GM12878 (cell line): Measurements from ENCODE around the gene KIF1C. TPM values are rescaled to one million over a fixed set of nuclear protein-coding genes. Genes with fewer than 3 reads are reported as not detected.
A peak's percentile ranks its signal among the peaks of the same experiment; 100 is the strongest.

Source experiments
- ATAC-seq: fragments of 200-7000 bp; cut with Tn5 transposase; 3 replicates; pipeline ENCODE4 v1.9.1; 2020; ENCODE audit warnings: mild to moderate bottlenecking, moderate library complexity
- BruUV-seq: library from RNA; stranded (reverse); fragments of 400-500 nt; replicated peaks from 2 replicates; lab custom pipeline; 2021; lab: Mats Ljungman, UMichigan
- CTCF ChIA-PET: fragments of 300-600 bp; sonication (Branson Sonifier 250); formaldehyde crosslinking; extraction: SDS; loops from one replicate; lab custom pipeline; 2021; ENCODE audit warnings: inconsistent platforms; lab: Yijun Ruan, JAX
- POLR2A ChIA-PET: fragments of 350-600 bp; formaldehyde crosslinking; extraction: SDS; loops from one replicate; lab custom pipeline; 2021; ENCODE audit warnings: inconsistent platforms; lab: Charles Lee
- RAD21 ChIA-PET: fragments of 300-600 bp; sonication (Branson Sonifier 250); formaldehyde crosslinking; loops from one replicate; lab custom pipeline; 2023; ENCODE audit warnings: antibody characterized with exemption; ENCODE audit not compliant: unreplicated experiment; lab: Charles Lee
- SMC1A ChIA-PET: fragments of 300-600 bp; sonication (Branson Sonifier 250); formaldehyde crosslinking; loops from one replicate; lab custom pipeline; 2023; ENCODE audit not compliant: unreplicated experiment, uncharacterized antibody; lab: Charles Lee
- DNase-seq: peaks from one replicate; pipeline ENCODE4 v3.0.0-alpha.2; 2011; ENCODE audit warnings: low read depth, low spot score
- FAIRE-seq: peaks from 3 replicates; lab custom pipeline; 2011; peaks lifted over from hg19 to GRCh38; lab: Jason Lieb, UNC
- H2AFZ ChIP-seq: 2 replicates; pipeline ENCODE4 v1.6.0; 2011; ENCODE audit warnings: low read depth, low read length, control low read depth; ENCODE audit not compliant: control insufficient read depth
- H3K27ac ChIP-seq: 2 replicates; pipeline ENCODE4 v1.5.1; 2011; ENCODE audit warnings: control low read depth; ENCODE audit not compliant: control insufficient read depth, insufficient read depth
- H3K27me3 ChIP-seq, 2 experiments: replicated peaks in 1 of 2; 2 replicates each; pipeline versions ENCODE4 v1.6.0 to v1.6.1; 2011; ENCODE audit warnings: low read length in 1 of 2; ENCODE audit not compliant: control insufficient read depth in 2 of 2, insufficient read depth in 2 of 2
- H3K36me3 ChIP-seq, 2 experiments: 2 replicates each; pipeline ENCODE4 v1.5.1; 2011; ENCODE audit warnings: low read length in 1 of 2; ENCODE audit not compliant: control insufficient read depth in 2 of 2, insufficient read depth in 2 of 2
- H3K4me1 ChIP-seq: 2 replicates; pipeline ENCODE4 v1.6.1; 2011; ENCODE audit warnings: mild to moderate bottlenecking, low read length, moderate library complexity, mixed read lengths; ENCODE audit not compliant: control insufficient read depth, insufficient read depth
- H3K4me2 ChIP-seq: 2 replicates; pipeline ENCODE4 v1.6.0; 2011; ENCODE audit warnings: control low read depth; ENCODE audit not compliant: control insufficient read depth, insufficient read depth
- H3K4me3 ChIP-seq: fragments of 200-600 bp; sonication (generic); 2 replicates; pipeline ENCODE4 v1.5.1; 2016
- H3K79me2 ChIP-seq: 2 replicates; pipeline ENCODE4 v1.6.0; 2011; ENCODE audit warnings: low read length; ENCODE audit not compliant: control insufficient read depth, insufficient read depth
- H3K9ac ChIP-seq: 2 replicates; pipeline ENCODE4 v1.8.0; 2011; ENCODE audit warnings: low read length, control low read depth, mixed read lengths; ENCODE audit not compliant: control insufficient read depth, insufficient read depth
- H3K9me3 ChIP-seq: replicated peaks from 3 replicates; pipeline ENCODE4 v1.5.1; 2011; ENCODE audit warnings: mild to moderate bottlenecking, low read length; ENCODE audit not compliant: control insufficient read depth, insufficient read depth
- H4K20me1 ChIP-seq: 2 replicates; pipeline ENCODE4 v1.6.0; 2011; ENCODE audit not compliant: control insufficient read depth, insufficient read depth
- ASH2L ChIP-seq: fragments of 300-600, 200-600 bp; sonication (generic); IDR thresholded peaks from 2 replicates; pipeline ENCODE4 v1.6.1; 2017; ENCODE audit warnings: low read depth, mild to moderate bottlenecking, borderline replicate concordance
- CBFB ChIP-seq: IDR thresholded peaks from 2 replicates; pipeline ENCODE4 v1.6.1; 2016; ENCODE audit warnings: antibody characterized with exemption, low read depth
- CHD1 ChIP-seq: IDR thresholded peaks from 2 replicates; pipeline ENCODE4 v1.6.1; 2012; ENCODE audit warnings: low read depth, low read length, improper control_type of control experiment
- EGR1 ChIP-seq, 2 experiments: IDR thresholded peaks; 1 replicate in 1 of 2; 2 replicates in 1 of 2; pipeline ENCODE4 v1.6.1; 2011 to 2012; ENCODE audit warnings: low read depth in 2 of 2, low read length in 2 of 2, borderline replicate concordance in 1 of 2, mild to moderate bottlenecking in 1 of 2, moderate library complexity in 1 of 2
- FOXK2 ChIP-seq: fragments of 450-650 bp; IDR thresholded peaks from 2 replicates; pipeline ENCODE4 v1.6.1; 2017; ENCODE audit warnings: mild to moderate bottlenecking, moderate library complexity
- FOXM1 ChIP-seq: IDR thresholded peaks from 2 replicates; pipeline ENCODE4 v1.6.1; 2012; ENCODE audit warnings: low read depth, mild to moderate bottlenecking, inconsistent platforms, low read length, moderate library complexity
- GATAD2B ChIP-seq: fragments of 450-650 bp; conservative IDR thresholded peaks from 2 replicates; pipeline ENCODE4 v1.6.1; 2017; ENCODE audit warnings: low read depth, mild to moderate bottlenecking, moderate library complexity
- JUNB ChIP-seq: IDR thresholded peaks from 2 replicates; pipeline ENCODE4 v1.6.1; 2016; ENCODE audit warnings: antibody characterized with exemption, mild to moderate bottlenecking
- NFIC ChIP-seq: IDR thresholded peaks from 2 replicates; pipeline ENCODE4 v1.6.1; 2012; ENCODE audit warnings: low read depth, mild to moderate bottlenecking, inconsistent platforms, low read length, moderate library complexity
- NFXL1 ChIP-seq: fragments of 450-650 bp; IDR thresholded peaks from 2 replicates; pipeline ENCODE4 v1.6.1; 2017; ENCODE audit warnings: antibody characterized with exemption, mild to moderate bottlenecking, borderline replicate concordance
- NR2C1 ChIP-seq: fragments of 450-650 bp; IDR thresholded peaks from 2 replicates; pipeline ENCODE4 v1.6.1; 2017; ENCODE audit warnings: antibody characterized with exemption, mild to moderate bottlenecking, moderate library complexity
- NR2F1 ChIP-seq: fragments of 450-650 bp; conservative IDR thresholded peaks from 2 replicates; pipeline ENCODE4 v1.6.1; 2017; ENCODE audit warnings: mild to moderate bottlenecking
- RB1 ChIP-seq: fragments of 450-650 bp; formaldehyde crosslinking; IDR thresholded peaks from 2 replicates; pipeline ENCODE4 v1.6.1; 2017; ENCODE audit warnings: mild to moderate bottlenecking, borderline replicate concordance
- SMAD1 ChIP-seq: fragments of 450-650 bp; IDR thresholded peaks from 2 replicates; pipeline ENCODE4 v1.6.1; 2018; ENCODE audit warnings: mild to moderate bottlenecking, low read depth; ENCODE audit not compliant: partially characterized antibody
- SMAD5 ChIP-seq: IDR thresholded peaks from 2 replicates; pipeline ENCODE4 v1.6.1; 2016; ENCODE audit warnings: antibody characterized with exemption, low read depth
- SMARCA5 ChIP-seq: fragments of 450-650 bp; IDR thresholded peaks from 2 replicates; pipeline ENCODE4 v1.6.1; 2017; ENCODE audit warnings: mild to moderate bottlenecking
- TAF1 ChIP-seq: IDR thresholded peaks from 2 replicates; pipeline ENCODE4 v1.6.1; 2011; ENCODE audit warnings: mild to moderate bottlenecking, low read depth, low read length, borderline replicate concordance
- TCF7 ChIP-seq: IDR thresholded peaks from 2 replicates; pipeline ENCODE4 v1.6.1; 2014; ENCODE audit warnings: antibody characterized with exemption, borderline replicate concordance
- ZNF384 ChIP-seq: IDR thresholded peaks from 2 replicates; pipeline ENCODE4 v1.6.1; 2012; ENCODE audit warnings: low read depth, mild to moderate bottlenecking, low read length, improper control_type of control experiment, borderline replicate concordance
- WGBS: methylation state at CpG from one replicate; pipeline ENCODE4 v1.1.6; 2016; ENCODE audit warnings: low lambda C conversion rate; ENCODE audit not compliant: insufficient replicate concordance, insufficient coverage; ENCODE audit errors: missing lambda C conversion rate; 5-methylcytosine and 5-hydroxymethylcytosine counted together
- in situ Hi-C: fragments of 300-500 bp; cut with MboI; formaldehyde crosslinking; loops from 9 replicates; pipeline ENCODE4 v1.14.3; 2018; ENCODE audit warnings: mixed read lengths
- intact Hi-C: fragments of 100-400 bp; cut with micrococcal nuclease; formaldehyde crosslinking; loops from one replicate; pipeline ENCODE4 v1.14.2; 2022; ENCODE audit not compliant: unreplicated experiment
- polyA plus RNA-seq, 11 experiments: library from polyadenylated mRNA; depleted of rRNA in 4 of 11; unstranded in 6 of 11; stranded (reverse) in 5 of 11; fragments of >200 nt; fragmentation: Nextera tagmentation in 4 of 11; fragmentation: Illumina TruSeq in 1 of 11; extraction: Ambion mirVana in 4 of 11; extraction: Trizol in 1 of 11; gene quantifications; 1 replicate in 1 of 11; 2 replicates in 10 of 11; pipeline versions ENCODE4 v1.2.1 to v1.2.3, GENCODE V29; 2011 to 2016; ENCODE audit warnings: inconsistent platforms in 2 of 11, missing spikeins in 2 of 11, low read depth in 1 of 11
- total RNA-seq, 4 experiments: library from RNA; depleted of rRNA in 3 of 4; stranded (reverse); fragments of >200 nt in 3 of 4; fragmentation: Illumina TruSeq in 1 of 4; extraction: Trizol in 1 of 4; gene quantifications; 2 replicates each; pipeline versions ENCODE4 v1.2.1 to v1.2.3, GENCODE V29; 2013 to 2021

KIF1C gene
- total and polyA plus RNA-seq, 10 of the 15 experiments (the other 5 are each of a cell fraction or from before 2014, with no cell fraction given): 1.4 to 65.9 (median 21.1) TPM

- Histone ChIP-seq H3K9me3 (no peaks in the 10 kb centered on the region), H3K4me2 (peak overlapping the region; percentile 99; the same call in 1 of the 2 replicates), H2AFZ (no peak overlapping the region), H3K36me3 (peaks cover 13 to 18% of the 10 kb centered on the region in 2 experiments; a peak in 3 of 4 replicates), H3K4me3 (no peak overlapping the region), H3K27me3 (no peaks in the 10 kb centered on the region), H3K27ac (no peak overlapping the region), H3K9ac (no peak overlapping the region)
- WGBS: 89% methylated on average over 16 of the region's 16 CpGs
- CTCF ChIA-PET: interaction anchor here (0.7 to 3.6 kb wide), 7 partner anchors 11 to 93 kb away, joined by 3 to 18 read pairs (median 4); partner anchors contain the start of genes CAMTA2, RNF167 and SLC25A11
- POLR2A ChIA-PET: interaction anchor here (1.0 to 8.5 kb wide), 2 partner anchors 17 to 23 kb away, joined by 3 to 272 read pairs; partner anchors contain the start of genes CAMTA2, ENO3, PFN1 and RNF167
- intact Hi-C loops: loop anchor here (5.0 kb wide), 1 partner anchor 93 kb away; no protein-coding TSS in a partner anchor
- no peak for DNase-seq
- RAD21 ChIA-PET: interaction anchor here (1.2 to 1.3 kb wide), 2 partner anchors 17 to 62 kb away, joined by 3 read pairs; no protein-coding TSS in a partner anchor
- BruUV-seq: no TSS peak
- TF ChIP-seq TCF7 (no peak), ASH2L (no peak), FOXK2 (no peak), CHD1 (no peak)
- TF ChIP-seq, all 136 proteins: peak for 0
- Histone ChIP-seq H4K20me1 (no peaks in the 10 kb centered on the region), H3K4me1 (peaks cover 14% of the 10 kb centered on the region), H3K79me2 (peaks cover 29% of the 10 kb centered on the region)
- SMC1A ChIA-PET: interaction anchor here (1.8 to 2.7 kb wide), 2 partner anchors 11 to 61 kb away, joined by 4 to 9 read pairs; no protein-coding TSS in a partner anchor
- no peak for FAIRE-seq
- no peak for ATAC-seq
- in situ Hi-C loops: no loop called here
These were observed 28.1 kb upstream of the KIF1C start for GRCh38 chr17:4969551-4970173.

DNA sequence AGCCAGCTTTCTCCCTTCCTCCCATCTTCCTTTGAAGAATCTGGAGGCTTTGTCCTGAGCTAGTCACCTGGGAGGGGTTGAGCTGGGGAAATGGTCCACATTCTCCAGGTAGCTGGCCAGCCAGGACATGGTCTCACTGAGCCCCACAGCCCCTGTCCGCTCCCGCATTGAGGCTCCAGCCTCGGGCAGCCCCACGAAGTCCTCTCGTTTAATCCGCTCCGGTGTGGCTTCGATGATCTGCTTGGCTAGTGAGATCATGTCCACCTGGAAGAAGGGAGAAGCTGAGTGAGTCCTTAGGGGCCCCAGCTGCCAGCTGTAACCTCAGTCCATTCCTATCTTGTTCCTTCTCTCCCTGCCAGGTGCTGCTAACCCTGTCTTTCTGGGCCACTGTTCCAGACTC lies 27.5 kb upstream of the KIF1C start:
- no peaks in the 10 kb centered on the region for H4K20me1 ChIP-seq
- intact Hi-C loops (no loop called here), in situ Hi-C loops (no loop called here)
- CTCF ChIA-PET: interaction anchor here (0.5 to 1.9 kb wide), 7 partner anchors 10 to 112 kb away, joined by 3 to 10 read pairs (median 4); partner anchors contain the start of genes CAMTA2, RNF167 and SLC25A11
- FAIRE-seq: no peak
- no peaks in the 10 kb centered on the region for H3K27me3 ChIP-seq
- no peak overlapping the region for H3K9ac ChIP-seq
- H2AFZ ChIP-seq: no peak overlapping the region
- no peak overlapping the region for H3K4me2 ChIP-seq
- RAD21 ChIA-PET: interaction anchor here (1.2 to 1.3 kb wide), 2 partner anchors 16 to 90 kb away, joined by 3 read pairs; no protein-coding TSS in a partner anchor
- peaks cover 27% of the 10 kb centered on the region for H3K79me2 ChIP-seq
- TF ChIP-seq FOXM1 (no peak), ZNF384 (no peak), GATAD2B (no peak), NR2C1 (no peak), NR2F1 (no peak), EGR1 (IDR thresholded peaks at IDR 0.05; ENCODE audit: borderline replicate concordance in 1 of 2, low read depth in 2 of 2, low read length in 2 of 2) (no peak), SMAD5 (no peak), TAF1 (no peak), JUNB (no peak), SMAD1 (no peak), RB1 (no peak), NFXL1 (no peak), CBFB (no peak), SMARCA5 (no peak), NFIC (no peak)
- H3K4me1 ChIP-seq: peaks cover 14% of the 10 kb centered on the region
- SMC1A ChIA-PET: interaction anchor here (1.5 to 2.7 kb wide), 3 partner anchors 30 to 61 kb away, joined by 3 to 9 read pairs (median 5); partner anchors contain the start of genes RNF167 and SLC25A11
- 98% methylated on average over 8 of the region's 8 CpGs for WGBS
- no peak overlapping the region for H3K27ac ChIP-seq
- POLR2A ChIA-PET: interaction anchor here (0.6 to 1.0 kb wide), 2 partner anchors 20 to 1787 kb away, joined by 4 read pairs; no protein-coding TSS in a partner anchor
- no TSS peak for BruUV-seq
- no peak for DNase-seq
- no peaks in the 10 kb centered on the region for H3K9me3 ChIP-seq
- no peak for ATAC-seq
- H3K4me3 ChIP-seq: no peak overlapping the region
- H3K36me3 ChIP-seq: peaks cover 15 to 18% of the 10 kb centered on the region in 2 experiments; a peak in 3 of 4 replicates
